GM21381 (cell line): Measurements from ENCODE around the gene ZNF276.
A peak's percentile ranks its signal among the peaks of the same experiment; 100 is the strongest.
"Not testable (repeated sequence)": the region's sequence is repeated elsewhere in the genome, so short reads cannot be mapped to it uniquely, and the experiment has no call there.

ENCODE experiments used
- ATAC-seq: cut with Tn5 transposase; IDR thresholded peaks from one replicate; pipeline ENCODE4 v1.9.1; 2021; ENCODE audit warnings: mild to moderate bottlenecking, moderate library complexity; ENCODE audit not compliant: unreplicated experiment

ZNF276 gene

GRCh38 chr16:89695875-89696669, 25.3 kb upstream of the ZNF276 start:
- no peak for ATAC-seq

- no peak for ATAC-seq
Observed at GRCh38 chr16:89696670-89697128, 24.6 kb upstream of the ZNF276 start.

GRCh38 chr16:89697161-89697615, 24.1 kb upstream of the ZNF276 start:
- no peak for ATAC-seq

DNA sequence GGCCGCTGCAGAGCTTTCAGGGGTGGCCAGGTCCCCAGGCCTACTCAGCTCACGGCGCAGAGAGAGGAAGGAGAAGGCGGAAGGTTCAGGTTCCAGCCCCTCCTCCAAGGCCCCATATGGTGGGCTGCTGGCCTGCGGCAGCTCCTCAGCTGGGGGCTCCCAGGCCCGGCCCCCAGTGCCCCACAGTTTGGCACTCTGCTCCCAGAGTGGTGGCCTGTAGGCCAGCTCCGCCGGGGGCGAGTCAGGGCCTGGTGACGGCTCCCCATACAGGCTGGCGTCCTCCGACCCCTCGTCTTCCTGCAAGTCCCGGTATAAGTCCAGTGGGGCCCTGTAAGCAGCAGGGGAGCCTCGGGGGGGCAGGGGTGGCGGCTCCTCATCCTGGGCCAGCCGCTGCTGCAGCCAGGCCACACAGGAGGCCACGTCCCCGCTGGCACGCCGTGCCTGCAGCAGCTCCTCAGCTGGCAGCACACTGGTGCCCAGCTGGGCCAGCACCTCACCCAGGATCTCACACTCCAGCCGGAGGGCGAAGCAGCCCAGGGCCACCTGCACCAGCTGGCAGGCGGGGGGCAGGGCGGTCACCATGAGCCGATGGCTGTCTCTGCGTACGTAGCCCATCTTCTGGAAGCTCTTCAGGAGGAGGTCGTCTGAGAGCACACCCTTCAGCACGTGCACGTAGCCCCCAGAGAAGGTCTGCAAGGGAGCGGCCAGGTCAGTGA, 23.6 kb upstream of the ZNF276 start:
- ATAC-seq: no peak

DNA sequence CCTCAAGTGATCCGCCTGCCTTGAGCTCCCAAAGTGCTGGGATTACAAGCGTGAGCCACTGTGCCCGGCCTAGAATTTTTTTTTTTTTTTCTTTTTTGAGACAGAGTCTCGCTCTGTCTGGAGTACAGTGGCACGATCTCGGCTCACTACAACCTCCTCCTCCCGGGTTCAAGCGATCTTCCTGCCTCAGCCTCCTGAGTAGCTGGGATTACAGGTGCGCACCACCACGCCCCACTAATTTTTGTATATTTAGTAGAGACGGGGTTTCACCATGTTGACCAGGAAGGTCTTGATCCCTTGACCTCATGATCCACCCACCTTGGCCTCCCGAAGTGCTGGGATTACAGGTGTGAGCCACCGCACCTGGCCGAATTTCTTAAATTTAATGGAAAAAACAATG, 22.6 kb upstream of the ZNF276 start:
- not testable (repeated sequence) for ATAC-seq

- not testable (repeated sequence) for ATAC-seq
Observed at GRCh38 chr16:89699629-89700099, 21.7 kb upstream of the ZNF276 start.

DNA sequence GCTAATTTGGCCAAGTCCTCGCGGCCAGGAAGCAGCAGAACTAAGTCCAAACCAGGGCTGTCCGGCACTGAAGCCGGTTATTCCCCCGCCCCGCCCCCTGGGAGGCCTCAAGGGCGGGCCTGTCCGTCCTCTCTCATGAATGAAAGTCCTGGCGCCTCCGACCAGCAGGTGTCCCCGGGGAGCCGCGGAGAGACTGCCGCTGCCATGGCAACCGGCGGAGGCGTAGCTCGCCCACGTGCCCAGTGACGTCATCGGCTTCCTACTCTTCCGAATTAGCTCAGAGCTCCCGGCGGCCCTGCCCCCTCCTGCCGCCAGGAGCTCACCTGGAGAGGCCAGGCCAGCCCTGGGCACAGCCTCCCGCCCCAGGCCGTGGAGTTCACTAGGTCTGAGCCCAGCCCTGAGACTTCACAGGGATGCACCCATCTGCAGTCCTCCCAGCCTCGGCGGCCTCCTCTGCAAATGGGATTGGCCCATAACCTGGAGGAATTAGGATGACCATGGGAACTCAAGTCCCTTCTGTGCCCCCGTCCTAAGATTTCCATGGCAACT, 21.2 kb upstream of the ZNF276 start:
- peak; percentile 44 for ATAC-seq

- ATAC-seq: peak; percentile 7
Observed at GRCh38 chr16:89700649-89701424, 20.5 kb upstream of the ZNF276 start.

DNA sequence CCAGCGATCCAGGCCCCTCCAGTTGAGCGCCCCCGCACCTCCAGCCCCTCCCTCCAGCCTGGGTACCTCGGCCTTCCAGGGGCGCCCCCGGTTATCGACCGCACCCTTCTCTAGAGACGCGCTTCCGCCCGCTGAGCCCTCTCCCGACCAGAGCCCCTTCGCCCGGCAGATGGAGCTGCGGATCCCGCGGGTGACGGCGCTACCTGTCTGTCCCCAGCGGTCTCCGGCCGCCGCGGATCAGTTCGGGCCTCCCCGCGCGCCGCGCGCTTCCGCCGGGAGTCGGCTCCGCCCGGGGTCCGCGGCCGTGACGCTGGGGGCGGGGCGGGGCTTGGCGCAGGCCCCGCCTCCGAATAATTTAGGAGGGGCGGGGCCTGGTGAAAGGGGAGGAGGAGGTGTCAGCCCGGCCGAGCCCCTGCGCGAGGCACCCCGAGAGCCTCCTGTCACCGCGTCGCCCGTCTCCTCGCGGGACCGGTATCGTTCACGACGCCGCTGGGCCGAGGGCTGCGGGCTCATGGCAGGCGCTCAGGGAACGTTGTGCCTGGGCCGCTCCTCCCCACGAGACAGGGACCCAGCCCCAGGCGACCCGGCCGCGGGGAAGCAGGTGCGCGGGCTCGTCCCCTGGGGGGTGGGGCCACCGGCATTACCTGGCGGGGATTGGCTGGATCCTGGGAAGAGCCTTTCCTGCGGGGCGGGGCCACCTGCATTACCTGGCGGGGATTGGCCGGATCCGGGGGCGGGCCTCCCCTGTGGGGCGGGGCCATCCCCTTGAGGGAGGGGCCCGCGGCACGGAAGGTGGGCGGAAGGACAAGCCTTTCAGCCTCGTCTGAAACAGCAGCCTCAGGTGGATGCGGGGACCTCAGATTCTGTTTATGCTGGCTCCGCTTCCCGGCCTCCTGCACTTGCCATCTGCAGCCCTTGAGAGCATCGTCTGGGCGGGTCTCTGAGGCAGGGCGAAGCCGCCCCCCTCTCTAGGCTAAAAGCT, 19.6 kb upstream of the ZNF276 start, which contains the start of gene SPATA2L:
Gene SPATA2L, minus strand, starts transcription at position 281 of the 982 bp plus-strand sequence. CDS start 473 bp downstream, outside the sequence.
- peak; percentile 65 for ATAC-seq

DNA sequence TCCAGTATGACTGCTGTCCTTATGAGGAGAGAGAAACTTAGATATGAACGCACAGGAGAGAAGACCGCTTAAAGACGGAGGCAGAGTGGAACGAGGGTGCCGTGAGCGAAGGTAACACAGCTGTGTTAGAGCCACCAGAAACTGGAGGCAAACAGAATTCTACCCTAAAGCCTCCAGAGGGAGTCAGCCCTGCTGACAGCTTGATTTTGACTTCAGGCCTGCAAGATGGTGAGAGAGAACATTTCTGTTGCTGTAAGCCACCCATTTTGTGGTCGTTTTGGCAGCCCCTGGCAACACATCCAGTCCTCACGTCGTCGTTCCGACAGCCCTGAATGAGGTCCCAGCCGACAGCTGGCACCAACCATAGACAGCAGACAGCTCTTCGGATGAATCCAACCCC, 17.1 kb upstream of the ZNF276 start:
- no peak for ATAC-seq

- no peak for ATAC-seq
Observed at GRCh38 chr16:89705006-89705405, 16.3 kb upstream of the ZNF276 start.

- no peak for ATAC-seq
Observed at GRCh38 chr16:89706518-89707260, 14.6 kb upstream of the ZNF276 start.

GRCh38 chr16:89707695-89708094, 13.6 kb upstream of the ZNF276 start:
- no peak for ATAC-seq

DNA sequence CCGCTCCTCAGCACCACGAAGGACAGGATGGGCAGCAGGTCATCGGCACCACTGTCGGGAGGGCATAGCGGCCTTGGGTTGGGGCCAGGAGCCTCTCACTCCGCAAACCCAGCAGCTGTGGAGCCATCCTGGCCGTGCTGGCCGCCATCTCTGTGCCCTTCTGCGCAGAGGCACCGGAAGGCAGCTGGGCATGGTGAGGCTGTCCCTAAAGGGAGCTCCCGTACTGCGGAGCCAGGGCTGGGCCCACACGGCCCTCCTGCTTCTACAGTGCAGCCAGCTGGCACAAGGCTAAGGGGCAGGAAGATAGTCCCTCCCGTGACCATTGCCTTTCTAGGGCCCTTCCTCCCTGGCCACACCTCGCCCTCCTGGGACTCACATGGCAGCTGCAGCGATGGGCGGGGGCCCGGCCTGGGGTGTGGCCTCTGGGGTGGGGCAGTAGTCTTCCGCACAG, 12.8 kb upstream of the ZNF276 start:
- ATAC-seq: no peak

DNA sequence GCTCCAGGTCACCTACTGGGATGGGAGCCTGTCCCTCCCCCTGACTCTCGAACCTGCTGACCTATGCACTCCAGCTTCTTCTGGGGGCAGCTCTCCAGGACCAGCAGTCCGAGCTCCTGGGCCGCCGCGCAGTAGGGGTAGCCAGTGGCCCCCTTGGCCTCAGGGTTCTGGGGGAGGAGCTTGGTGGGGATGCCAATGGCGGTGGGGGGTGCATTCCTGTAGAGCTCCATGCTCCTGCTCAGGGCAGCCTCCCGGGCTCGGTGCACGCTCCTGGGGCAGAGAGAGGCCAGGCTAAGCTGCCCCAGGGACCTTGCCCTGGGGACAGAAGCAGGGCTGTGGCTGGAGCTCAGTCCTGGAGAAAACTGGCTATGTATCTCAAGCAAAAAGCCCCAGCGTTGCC, 12.2 kb upstream of the ZNF276 start:
- ATAC-seq: no peak

DNA sequence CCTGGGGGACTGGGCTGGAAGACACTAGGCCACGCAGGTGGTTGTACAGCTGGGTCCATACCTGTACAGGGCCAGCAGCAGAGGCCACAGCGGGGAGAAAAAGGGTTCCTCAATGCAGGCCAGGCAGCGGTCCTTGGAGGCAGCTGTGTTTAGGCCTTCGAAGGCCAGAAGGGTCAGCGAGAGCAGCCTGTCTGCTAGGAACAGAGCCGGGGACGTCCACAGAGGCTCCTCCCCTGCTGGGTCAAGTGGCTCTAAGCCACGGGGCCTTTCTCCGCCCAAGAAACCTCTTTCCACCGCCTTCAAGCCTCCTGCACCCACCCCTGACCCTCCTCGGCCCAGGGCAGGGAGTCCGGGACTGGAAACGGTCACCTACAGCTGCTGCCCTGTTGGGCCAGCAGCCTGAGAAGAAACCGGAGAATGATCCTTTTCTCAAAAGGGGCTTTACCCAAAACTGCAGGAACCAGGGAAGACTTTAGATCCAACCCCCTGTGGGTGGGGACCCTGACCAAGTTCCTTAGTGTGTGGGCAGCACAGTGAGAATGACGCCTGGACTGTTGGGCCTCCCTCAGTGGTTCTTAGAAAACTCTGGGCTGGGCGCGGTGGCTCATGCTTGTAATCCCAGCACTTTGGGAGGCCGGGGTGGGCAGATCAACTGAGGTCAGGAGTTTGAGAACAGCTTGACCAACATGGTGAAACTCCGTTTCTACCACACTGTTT, 11.5 kb upstream of the ZNF276 start:
- no peak for ATAC-seq

DNA sequence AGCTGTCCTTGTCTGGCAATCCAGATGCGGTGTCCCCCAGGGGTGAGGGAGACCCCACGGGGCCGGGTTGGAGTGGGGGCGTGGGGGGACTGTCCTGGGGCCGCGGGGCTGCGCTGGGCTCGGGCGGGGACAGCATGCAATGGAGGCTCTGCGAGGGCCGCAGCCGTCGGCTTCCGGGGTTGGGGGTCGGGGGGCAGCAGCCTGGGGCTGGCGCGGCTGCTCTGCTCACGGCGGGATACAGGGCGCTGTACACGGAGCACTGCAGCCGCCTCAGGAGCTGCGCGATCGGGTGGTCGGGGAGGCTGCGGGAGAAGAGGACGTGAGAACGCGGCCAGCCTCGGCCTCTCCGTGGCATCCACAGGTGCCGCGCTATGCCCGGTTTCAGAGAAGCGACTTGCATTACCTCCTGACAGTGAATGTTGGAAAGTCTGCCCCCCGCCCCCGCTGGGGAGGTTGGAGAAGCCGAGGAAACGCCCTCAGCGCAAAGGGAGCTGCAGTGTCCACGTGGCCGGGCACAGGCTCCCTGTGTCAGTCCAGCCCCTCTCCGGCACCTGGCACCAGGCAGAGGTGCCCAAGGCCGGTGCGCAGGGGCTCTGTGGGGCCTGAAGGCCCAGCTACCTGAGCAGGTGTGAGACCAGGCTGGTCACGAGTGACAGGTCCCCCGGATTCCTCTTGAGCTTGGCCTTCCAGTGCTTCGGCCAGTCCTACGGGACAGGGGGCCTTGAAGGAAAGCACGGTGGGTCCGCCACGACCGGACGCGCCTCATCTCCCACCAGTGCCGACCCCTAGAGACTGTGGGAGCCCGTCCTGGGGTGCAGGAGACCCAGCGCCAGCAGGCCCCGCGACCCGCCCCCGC, 10.4 kb upstream of the ZNF276 start:
- no peak for ATAC-seq
